Stomach smooth muscle (tissue), 2 donors: ENCODE results near the gene PIAS1.
"Not testable (repeated sequence)": the region's sequence is repeated elsewhere in the genome, so short reads cannot be mapped to it uniquely, and the experiment has no call there.

Source experiments
- H3K27ac ChIP-seq: one replicate; pipeline ENCODE4 v1.7.0; 2013; ENCODE audit warnings: mild to moderate bottlenecking, low read length, inconsistent platforms
- H3K27me3 ChIP-seq, 2 donors: one replicate each; pipeline ENCODE4 v1.7.0; 2013; ENCODE audit warnings: low read length in 2 of 2; ENCODE audit not compliant: insufficient read depth in 2 of 2, control insufficient read depth in 1 of 2
- H3K36me3 ChIP-seq, 2 donors: one replicate each; pipeline ENCODE4 v1.7.0; 2013; ENCODE audit warnings: low read length in 2 of 2; ENCODE audit not compliant: control insufficient read depth in 2 of 2, insufficient read depth in 2 of 2
- H3K4me1 ChIP-seq: one replicate; pipeline ENCODE4 v1.7.0; 2013; ENCODE audit warnings: low read length; ENCODE audit not compliant: control insufficient read depth, insufficient read depth
- H3K4me3 ChIP-seq, 2 donors: one replicate each; pipeline ENCODE4 v1.7.0; 2013; ENCODE audit warnings: low read length in 2 of 2
- H3K9ac ChIP-seq, 2 donors: one replicate each; pipeline ENCODE4 v1.7.0; 2013; ENCODE audit warnings: low read length in 2 of 2, mild to moderate bottlenecking in 1 of 2
- H3K9me3 ChIP-seq, 2 donors: one replicate each; pipeline ENCODE4 v1.7.0; 2013; ENCODE audit warnings: low read length in 2 of 2; ENCODE audit not compliant: control insufficient read depth in 2 of 2
- donor health status: healthy.
- donor health status: Pancreatic carcinoma.

The PIAS1 gene

GRCh38 chr15:68234060-68234459 is 179.9 kb downstream of the PIAS1 start:
- Histone ChIP-seq H3K4me3 (no peak overlapping the region), H3K9ac (no peak overlapping the region), H3K27me3 (no peaks in the 10 kb centered on the region), H3K36me3 (no peaks in the 10 kb centered on the region), H3K9me3 (no peaks in the 10 kb centered on the region), H3K4me1 (peaks cover 9% of the 10 kb centered on the region), H3K27ac (no peak overlapping the region)

GRCh38 chr15:68234520-68234919 is 180.4 kb downstream of the PIAS1 start:
- H3K27me3 ChIP-seq, H3K9ac ChIP-seq, H3K27ac ChIP-seq, H3K4me1 ChIP-seq, H3K9me3 ChIP-seq, H3K4me3 ChIP-seq, H3K36me3 ChIP-seq: not testable (repeated sequence)

GRCh38 chr15:68235022-68235421 is 180.9 kb downstream of the PIAS1 start:
- Histone ChIP-seq H3K9ac (no peak overlapping the region), H3K27ac (no peak overlapping the region), H3K9me3 (no peaks in the 10 kb centered on the region), H3K4me1 (peaks cover 6% of the 10 kb centered on the region), H3K36me3 (no peaks in the 10 kb centered on the region), H3K27me3 (no peaks in the 10 kb centered on the region), H3K4me3 (no peak overlapping the region)

GRCh38 chr15:68239025-68239424 is 184.9 kb downstream of the PIAS1 start:
- Histone ChIP-seq H3K9ac (no peak overlapping the region), H3K4me1 (no peaks in the 10 kb centered on the region), H3K9me3 (peaks cover 0 to under 1% of the 10 kb centered on the region in 2 donors), H3K36me3 (no peaks in the 10 kb centered on the region), H3K27ac (no peak overlapping the region), H3K27me3 (no peaks in the 10 kb centered on the region), H3K4me3 (no peak overlapping the region)

- Histone ChIP-seq H3K4me1 (no peaks in the 10 kb centered on the region), H3K36me3 (no peaks in the 10 kb centered on the region), H3K27ac (no peak overlapping the region), H3K4me3 (no peak overlapping the region), H3K9ac (no peak overlapping the region), H3K9me3 (peaks cover 0 to 7% of the 10 kb centered on the region in 2 donors), H3K27me3 (no peaks in the 10 kb centered on the region)
Observed at GRCh38 chr15:68241088-68241935, 187.2 kb downstream of the PIAS1 start.
